H1 (cell line): ENCODE data around the gene CTNND2. TPM values are rescaled to one million over a fixed set of nuclear protein-coding genes. Genes with fewer than 3 reads are reported as not detected.
"Not testable (repeated sequence)": the region's sequence is repeated elsewhere in the genome, so short reads cannot be mapped to it uniquely, and the experiment has no call there.

Experiments used
- CTCF ChIA-PET: fragments of 300-600 bp; sonication (Branson Sonifier 250); formaldehyde crosslinking; loops from one replicate; lab custom pipeline; 2021; ENCODE audit not compliant: partially characterized antibody; lab: Charles Lee
- POLR2A ChIA-PET: fragments of 300-600 bp; sonication (Branson Sonifier 250); formaldehyde crosslinking; loops from one replicate; lab custom pipeline; 2021; ENCODE audit warnings: inconsistent platforms; ENCODE audit not compliant: partially characterized antibody; lab: Charles Lee
- DNase-seq, 2 experiments: peaks; one replicate each; pipeline versions ENCODE4 v3.0.0 to v3.0.0-alpha.2; 2010 to 2022; ENCODE audit warnings: low spot score in 2 of 2, low read depth in 1 of 2, mixed read lengths in 1 of 2
- FAIRE-seq: peaks from 2 replicates; lab custom pipeline; 2011; peaks lifted over from hg19 to GRCh38; lab: Jason Lieb, UNC
- H2AFZ ChIP-seq: 2 replicates; pipeline ENCODE4 v1.8.1; 2012; ENCODE audit warnings: low read length, inconsistent platforms
- H2AK5ac ChIP-seq: 2 replicates; pipeline ENCODE4 v1.6.1; 2013; ENCODE audit warnings: low read depth, low read length
- H2BK120ac ChIP-seq: replicated peaks from 2 replicates; pipeline ENCODE3; 2013; ENCODE audit warnings: low read depth, low read length, inconsistent platforms
- H2BK12ac ChIP-seq: 2 replicates; pipeline ENCODE4 v1.6.1; 2013; ENCODE audit warnings: low read depth, low read length
- H2BK15ac ChIP-seq: 2 replicates; pipeline ENCODE4 v1.6.1; 2013; ENCODE audit warnings: low read length
- H2BK20ac ChIP-seq: 2 replicates; pipeline ENCODE4 v1.6.1; 2013; ENCODE audit warnings: low read length
- H2BK5ac ChIP-seq: 2 replicates; pipeline ENCODE4 v1.6.1; 2013; ENCODE audit warnings: low read depth, low read length
- H3K14ac ChIP-seq: 2 replicates; pipeline ENCODE4 v1.6.1; 2013; ENCODE audit warnings: inconsistent platforms; ENCODE audit not compliant: insufficient read length
- H3K18ac ChIP-seq: 2 replicates; pipeline ENCODE4 v1.6.1; 2013; ENCODE audit warnings: low read length; ENCODE audit errors: extremely low read depth
- H3K23ac ChIP-seq: 2 replicates; pipeline ENCODE4 v1.6.1; 2013; ENCODE audit warnings: inconsistent platforms; ENCODE audit not compliant: insufficient read length
- H3K23me2 ChIP-seq: 2 replicates; pipeline ENCODE4 v1.6.1; 2013; ENCODE audit warnings: low read depth, low read length
- H3K27ac ChIP-seq: 2 replicates; pipeline ENCODE4 v1.6.1; 2011; ENCODE audit warnings: low read depth, low read length, inconsistent platforms
- H3K27me3 ChIP-seq, 4 experiments: replicated peaks in 1 of 4; 1 replicate in 1 of 4; 2 replicates in 3 of 4; pipeline versions ENCODE4 v1.6.1 to v1.8.1; 2011 to 2013; ENCODE audit warnings: low read length in 3 of 4, mild to moderate bottlenecking in 3 of 4, inconsistent platforms in 2 of 4, mixed read lengths in 2 of 4, moderate library complexity in 1 of 4; ENCODE audit not compliant: control insufficient read depth in 3 of 4, insufficient read depth in 3 of 4; ENCODE audit errors: extremely low read depth in 1 of 4
- H3K36me3 ChIP-seq, 4 experiments: 2 replicates each; pipeline versions ENCODE4 v1.6.1 to v1.8.1; 2011 to 2013; ENCODE audit warnings: mild to moderate bottlenecking in 4 of 4, low read length in 3 of 4, moderate library complexity in 2 of 4, control low read depth in 1 of 4, inconsistent platforms in 1 of 4; ENCODE audit not compliant: insufficient read depth in 4 of 4, control insufficient read depth in 2 of 4
- H3K4ac ChIP-seq: replicated peaks from 2 replicates; pipeline ENCODE3; 2013; ENCODE audit warnings: low read length, low read depth, mixed read lengths, inconsistent platforms; ENCODE audit not compliant: insufficient read length
- H3K4me1 ChIP-seq, 4 experiments: replicated peaks in 1 of 4; 1 replicate in 1 of 4; 2 replicates in 3 of 4; pipeline versions ENCODE4 v1.6.1 to v1.8.1; 2011 to 2013; ENCODE audit warnings: low read length in 3 of 4, inconsistent platforms in 2 of 4, mixed read lengths in 1 of 4; ENCODE audit not compliant: insufficient read depth in 4 of 4, control insufficient read depth in 3 of 4
- H3K4me2 ChIP-seq, 2 experiments: 2 replicates each; pipeline versions ENCODE4 v1.6.1 to v1.8.1; 2011 to 2013; ENCODE audit warnings: low read depth in 2 of 2, low read length in 2 of 2, control low read depth in 1 of 2, inconsistent platforms in 1 of 2, mild to moderate bottlenecking in 1 of 2; ENCODE audit not compliant: insufficient read depth in 1 of 2
- H3K4me3 ChIP-seq, 4 experiments: fragments of 200-600, 300-600 bp in 1 of 4; sonication (generic), shearing (Covaris generic), sonication (Bioruptor Twin) in 1 of 4; 2 replicates each; pipeline versions ENCODE4 v1.5.1 to v1.8.1; 2011 to 2016; ENCODE audit warnings: low read length in 4 of 4, low read depth in 3 of 4, control low read depth in 2 of 4, inconsistent platforms in 2 of 4, mild to moderate bottlenecking in 2 of 4, mixed read lengths in 1 of 4, moderate library complexity in 1 of 4; ENCODE audit not compliant: insufficient read depth in 2 of 4; ENCODE audit errors: extremely low read depth in 1 of 4
- H3K56ac ChIP-seq: replicated peaks from 2 replicates; pipeline ENCODE3; 2013; ENCODE audit warnings: low read depth, mild to moderate bottlenecking, mixed read lengths, low read length, inconsistent platforms; ENCODE audit not compliant: insufficient read length
- H3K79me1 ChIP-seq: 2 replicates; pipeline ENCODE4 v1.6.1; 2013; ENCODE audit warnings: low read depth, low read length, control low read depth
- H3K79me2 ChIP-seq, 2 experiments: 2 replicates each; pipeline versions ENCODE4 v1.6.1 to v1.8.1; 2012 to 2013; ENCODE audit warnings: low read length in 2 of 2, mild to moderate bottlenecking in 2 of 2, inconsistent platforms in 1 of 2; ENCODE audit not compliant: insufficient read depth in 2 of 2, control insufficient read depth in 1 of 2
- H3K9ac ChIP-seq, 4 experiments: replicated peaks in 1 of 4; 1 replicate in 1 of 4; 2 replicates in 3 of 4; pipeline versions ENCODE4 v1.6.1 to v1.8.1; 2011 to 2013; ENCODE audit warnings: low read depth in 3 of 4, low read length in 3 of 4, control low read depth in 2 of 4, mild to moderate bottlenecking in 2 of 4, moderate library complexity in 2 of 4, inconsistent platforms in 1 of 4; ENCODE audit errors: extremely low read depth in 1 of 4
- H3K9me3 ChIP-seq, 2 experiments: 2 replicates each; pipeline versions ENCODE4 v1.6.1 to v1.8.1; 2012 to 2013; ENCODE audit warnings: mild to moderate bottlenecking in 2 of 2, moderate library complexity in 2 of 2, control low read depth in 1 of 2, inconsistent platforms in 1 of 2, low read depth in 1 of 2, low read length in 1 of 2, mixed read lengths in 1 of 2; ENCODE audit not compliant: insufficient read depth in 2 of 2
- H4K20me1 ChIP-seq, 2 experiments: replicated peaks in 1 of 2; 2 replicates each; pipeline versions ENCODE3 to v1.8.1; 2011 to 2013; ENCODE audit warnings: inconsistent platforms in 2 of 2, low read length in 2 of 2, mild to moderate bottlenecking in 1 of 2; ENCODE audit not compliant: insufficient read depth in 2 of 2, control insufficient read depth in 1 of 2
- H4K5ac ChIP-seq: 2 replicates; pipeline ENCODE4 v1.6.1; 2013; ENCODE audit warnings: low read length, low read depth, mixed read lengths, inconsistent platforms; ENCODE audit not compliant: insufficient read length
- H4K8ac ChIP-seq: 2 replicates; pipeline ENCODE4 v1.8.0; 2013; ENCODE audit warnings: mild to moderate bottlenecking, moderate library complexity, low read length, inconsistent platforms; ENCODE audit not compliant: insufficient read depth; ENCODE audit errors: extremely low read depth
- H4K91ac ChIP-seq: replicated peaks from 2 replicates; pipeline ENCODE3; 2013; ENCODE audit warnings: low read length, mixed read lengths, inconsistent platforms; ENCODE audit not compliant: insufficient read length
- BACH1 ChIP-seq: IDR thresholded peaks from 2 replicates; pipeline ENCODE4 v1.6.1; 2012; ENCODE audit warnings: low read length, improper control_type of control experiment
- BCL11A ChIP-seq, 2 experiments: IDR thresholded peaks; one replicate each; pipeline ENCODE4 v1.6.1; 2011; ENCODE audit warnings: low read depth in 2 of 2, low read length in 2 of 2, mild to moderate bottlenecking in 2 of 2
- CHD2 ChIP-seq: IDR thresholded peaks from 2 replicates; pipeline ENCODE4 v1.6.1; 2012; ENCODE audit warnings: low read length, improper control_type of control experiment
- HDAC2 ChIP-seq, 2 experiments: fragments of 300-600 bp in 1 of 2; sonication (generic) in 1 of 2; IDR thresholded peaks; 2 replicates each; pipeline ENCODE4 v1.6.1; 2011 to 2012; ENCODE audit warnings: low read depth in 2 of 2, low read length in 2 of 2, mild to moderate bottlenecking in 2 of 2, moderate library complexity in 2 of 2, borderline replicate concordance in 1 of 2, inconsistent platforms in 1 of 2
- KDM5A ChIP-seq: fragments of 200-600 bp; IDR thresholded peaks from 2 replicates; pipeline ENCODE4 v1.7.1; 2012; ENCODE audit warnings: mild to moderate bottlenecking, low read length, inconsistent platforms, mixed read lengths
- NANOG ChIP-seq: IDR thresholded peaks from 2 replicates; pipeline ENCODE4 v1.6.1; 2011; ENCODE audit warnings: low read length, low read depth, mild to moderate bottlenecking, inconsistent platforms; ENCODE audit not compliant: insufficient read depth, poor library complexity, severe bottlenecking
- POU5F1 ChIP-seq: IDR thresholded peaks from 2 replicates; pipeline ENCODE4 v1.6.1; 2011; ENCODE audit warnings: low read depth, mild to moderate bottlenecking, low read length, moderate library complexity
- RNF2 ChIP-seq: fragments of 200-900, 300-1000 bp; sonication (generic); IDR thresholded peaks from 2 replicates; pipeline ENCODE4 v1.7.1; 2016; ENCODE audit warnings: borderline replicate concordance, low read depth, mild to moderate bottlenecking, antibody characterized with exemption, low read length; ENCODE audit not compliant: poor library complexity, severe bottlenecking; ENCODE audit errors: missing control alignments
- RXRA ChIP-seq: IDR thresholded peaks from 2 replicates; pipeline ENCODE4 v1.6.1; 2011; ENCODE audit warnings: low read depth, mild to moderate bottlenecking, low read length, moderate library complexity; ENCODE audit not compliant: insufficient read depth
- SUZ12 ChIP-seq: fragments of 200-600 bp; sonication (generic); IDR thresholded peaks from 2 replicates; pipeline ENCODE4 v1.6.1; 2012; ENCODE audit warnings: mild to moderate bottlenecking, inconsistent platforms, low read length, moderate library complexity, mixed read lengths
- WGBS, 2 experiments: shearing (Covaris generic) in 1 of 2; methylation state at CpG; one replicate each; pipeline versions ENCODE4 v1.1.6 to v1.1.7; 2013 to 2015; ENCODE audit warnings: low lambda C conversion rate in 2 of 2, mixed read lengths in 2 of 2, inconsistent platforms in 1 of 2, low coverage in 1 of 2, missing lambda C conversion rate in 1 of 2; ENCODE audit not compliant: insufficient replicate concordance in 2 of 2, insufficient coverage in 1 of 2, insufficient read length in 1 of 2; ENCODE audit errors: extremely low coverage in 1 of 2, missing lambda C conversion rate in 1 of 2; 5-methylcytosine and 5-hydroxymethylcytosine counted together
- polyA plus RNA-seq, 7 experiments: library from polyadenylated mRNA; depleted of rRNA in 3 of 7; stranded (reverse) in 5 of 7; unstranded in 2 of 7; fragments of >200 nt in 5 of 7; fragments of 200-250 nt in 2 of 7; gene quantifications; 1 replicate in 5 of 7; 2 replicates in 1 of 7; 4 replicates in 1 of 7; pipeline versions ENCODE4 v1.2.1 to v1.2.3, GENCODE V29; 2011 to 2013; ENCODE audit warnings: missing spikeins in 2 of 7, mixed read lengths in 2 of 7
- total RNA-seq: library from RNA; stranded (reverse); fragmentation: NEBNext Ultra II Directional; extraction: Animal tissue kit (Norgen Biotek cat#: 25700); gene quantifications from 2 replicates; pipeline ENCODE4 v1.2.1, GENCODE V29; 2021

CTNND2 gene
- total and polyA plus RNA-seq, 2 of the 8 experiments (the other 6 are each of a cell fraction or from before 2014, with no cell fraction given), result 7.4 to 14.2 TPM

DNA sequence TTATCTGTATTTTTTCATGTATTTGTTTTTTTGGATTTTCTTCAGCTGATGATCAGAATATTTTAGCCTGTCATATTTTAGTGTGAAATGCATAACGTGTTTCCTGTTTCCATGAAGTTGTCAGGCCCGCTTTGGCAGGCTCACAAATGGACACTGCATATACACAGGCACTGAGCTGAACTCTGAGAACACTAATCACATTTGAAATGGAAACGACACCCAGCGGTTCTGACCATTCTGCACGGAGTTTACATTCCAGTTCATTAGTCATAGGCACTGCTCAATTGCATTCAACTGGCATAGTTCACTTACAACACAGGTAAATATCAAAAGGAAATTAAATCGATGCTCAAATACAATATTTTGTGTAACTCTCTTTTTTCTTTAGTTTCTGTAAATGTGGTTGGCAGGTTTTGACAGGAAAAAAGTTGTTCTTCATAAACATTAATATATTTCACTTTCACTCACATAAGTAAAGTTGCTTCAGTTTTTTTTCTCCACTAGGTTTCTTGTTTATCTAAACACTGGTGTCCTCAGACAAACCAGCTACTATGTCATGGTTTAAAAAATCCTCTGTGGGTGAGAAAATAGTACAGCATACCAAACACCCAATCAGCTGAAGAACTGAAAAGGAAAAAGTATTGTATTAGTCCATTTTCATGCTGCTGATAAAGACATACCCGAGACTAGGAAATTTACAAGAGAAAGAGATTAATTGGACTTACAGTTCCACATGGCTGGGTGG lies 584.2 kb downstream of the CTNND2 start (continued):
- TF ChIP-seq NANOG, result no peak
- no peak for TF ChIP-seq RXRA
- no peak for TF ChIP-seq BACH1
- TF ChIP-seq RNF2, result no peak
- no peak for TF ChIP-seq BCL11A (IDR thresholded peaks at IDR 0.05; ENCODE audit: low read depth in 2 of 2, low read length in 2 of 2)
- no peak for TF ChIP-seq KDM5A
- no peak for TF ChIP-seq SUZ12
- TF ChIP-seq CHD2, result no peak
- TF ChIP-seq HDAC2 (IDR thresholded peaks at IDR 0.05; ENCODE audit: borderline replicate concordance in 1 of 2, low read depth in 2 of 2, low read length in 2 of 2), result no peak
- TF ChIP-seq POU5F1, result no peak

DNA sequence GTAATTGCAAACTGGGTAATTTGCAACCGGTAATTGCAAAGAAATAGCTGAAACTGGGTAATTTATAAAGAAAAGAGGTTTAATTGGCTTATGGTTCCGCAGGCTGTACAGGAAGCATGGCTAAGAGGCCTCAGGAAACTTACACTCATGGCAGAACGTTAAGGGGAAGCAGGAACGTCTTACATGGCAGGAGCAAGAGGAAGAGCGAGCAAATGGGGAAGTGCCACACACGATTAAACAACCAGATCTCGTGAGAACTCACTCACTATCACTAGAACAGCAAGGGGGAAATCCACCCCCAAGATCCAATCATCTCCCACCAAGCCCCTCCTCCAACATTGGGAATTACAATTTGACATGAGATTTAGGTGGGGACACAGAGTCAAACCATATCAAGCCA lies 590.6 kb downstream of the CTNND2 start:
- H3K9ac ChIP-seq, H2AK5ac ChIP-seq, H3K23ac ChIP-seq, H3K4me3 ChIP-seq, DNase-seq, H2BK20ac ChIP-seq, POLR2A ChIA-PET, H3K36me3 ChIP-seq, H3K79me1 ChIP-seq, H4K91ac ChIP-seq, H2BK15ac ChIP-seq, H3K79me2 ChIP-seq, H2AFZ ChIP-seq, H3K14ac ChIP-seq, H2BK12ac ChIP-seq, H3K4me2 ChIP-seq, H2BK120ac ChIP-seq, H4K20me1 ChIP-seq, H3K27ac ChIP-seq, H3K4ac ChIP-seq, H3K56ac ChIP-seq, H3K27me3 ChIP-seq, H2BK5ac ChIP-seq, H4K8ac ChIP-seq, H3K18ac ChIP-seq, H3K9me3 ChIP-seq, H4K5ac ChIP-seq, FAIRE-seq, H3K4me1 ChIP-seq: not testable (repeated sequence)
- 91% methylated on average over 7 of the region's 7 CpGs; no CpG with 5 or more reads in 1 of the 2 experiments for WGBS, 2 experiments
- CTCF ChIA-PET, result interaction anchor here (0.6 to 1.1 kb wide), 3 partner anchors 166 to 280 kb away, joined by 3 read pairs; no protein-coding TSS in a partner anchor
- peaks cover 14% of the 10 kb centered on the region; the same call in 1 of the 2 replicates for H3K23me2 ChIP-seq
